Progenitor cell of endocrine pancreas (in vitro differentiated cells): ENCODE measurements around the gene FN3KRP. TPM values are rescaled to one million over a fixed set of nuclear protein-coding genes. Genes with fewer than 3 reads are reported as not detected.
A peak's percentile ranks its signal among the peaks of the same experiment; 100 is the strongest.

Source experiments
- DNase-seq: peaks from one replicate; pipeline ENCODE4 v3.0.0; 2021; ENCODE audit warnings: low spot score; ENCODE audit not compliant: unreplicated experiment
- H3K27ac Mint-ChIP-seq: 2 replicates; pipeline ENCODE4 v1.8.0; 2021; ENCODE audit warnings: mild to moderate bottlenecking, moderate library complexity, mixed read lengths
- H3K27me3 Mint-ChIP-seq: 2 replicates; pipeline ENCODE4 v1.8.0; 2021; ENCODE audit warnings: mixed read lengths
- H3K36me3 Mint-ChIP-seq: 2 replicates; pipeline ENCODE4 v1.8.0; 2022; ENCODE audit warnings: mixed read lengths; ENCODE audit not compliant: insufficient read depth
- H3K4me1 Mint-ChIP-seq: 2 replicates; pipeline ENCODE4 v1.8.0; 2021; ENCODE audit warnings: low read depth, mixed read lengths
- H3K4me3 Mint-ChIP-seq: 2 replicates; pipeline ENCODE4 v1.8.0; 2021; ENCODE audit warnings: low read depth, mild to moderate bottlenecking, moderate library complexity, mixed read lengths
- H3K9me3 Mint-ChIP-seq: 2 replicates; pipeline ENCODE4 v1.8.0; 2021; ENCODE audit warnings: low read depth, mixed read lengths
- CTCF ChIP-seq: fragments of 200-600 bp; sonication (generic); IDR thresholded peaks from one replicate; pipeline ENCODE4 v1.5.0; 2021; ENCODE audit warnings: antibody characterized with exemption, mild to moderate bottlenecking; ENCODE audit not compliant: unreplicated experiment
- total RNA-seq: library from RNA; stranded (reverse); gene quantifications from 2 replicates; pipeline ENCODE4 v1.2.1, GENCODE V29; 2021

FN3KRP gene
- total RNA-seq, 1 donor from 2014 or later: 34.2 TPM

GRCh38 chr17:82694647-82695046 is 21.9 kb upstream of the FN3KRP start:
- H3K4me3 Mint-ChIP-seq: no peak overlapping the region
- no peak for TF ChIP-seq CTCF
- H3K9me3 Mint-ChIP-seq: peaks cover 7% of the 10 kb centered on the region
- H3K4me1 Mint-ChIP-seq: peaks cover 2% of the 10 kb centered on the region
- H3K27ac Mint-ChIP-seq: no peak overlapping the region
- peaks cover 17% of the 10 kb centered on the region for H3K36me3 Mint-ChIP-seq
- DNase-seq: no peak
- peaks cover 19% of the 10 kb centered on the region for H3K27me3 Mint-ChIP-seq

- H3K27me3 Mint-ChIP-seq: peaks cover 32% of the 10 kb centered on the region
- DNase-seq: no peak
- TF ChIP-seq CTCF: no peak
- H3K4me1 Mint-ChIP-seq: peaks cover 2% of the 10 kb centered on the region
- H3K4me3 Mint-ChIP-seq: no peak overlapping the region
- H3K9me3 Mint-ChIP-seq: peaks cover 7% of the 10 kb centered on the region
- H3K36me3 Mint-ChIP-seq: peaks cover 16% of the 10 kb centered on the region
- H3K27ac Mint-ChIP-seq: no peak overlapping the region
These were observed 20.2 kb upstream of the FN3KRP start for GRCh38 chr17:82696259-82696658.

- Mint-ChIP-seq H3K27me3 (peaks cover 32% of the 10 kb centered on the region), H3K4me3 (peak overlapping the region; percentile 57), H3K4me1 (peaks cover 2% of the 10 kb centered on the region), H3K27ac (no peak overlapping the region), H3K9me3 (peaks cover 7% of the 10 kb centered on the region), H3K36me3 (peaks cover 14% of the 10 kb centered on the region)
- no peak for DNase-seq
- no peak for TF ChIP-seq CTCF
These were observed 19.3 kb upstream of the FN3KRP start for GRCh38 chr17:82696916-82697807.

GRCh38 chr17:82697808-82698064 is 18.8 kb upstream of the FN3KRP start:
- Mint-ChIP-seq H3K4me3 (peak overlapping the region; percentile 57), H3K27me3 (peaks cover 32% of the 10 kb centered on the region), H3K9me3 (peaks cover 7% of the 10 kb centered on the region), H3K4me1 (peaks cover 2% of the 10 kb centered on the region), H3K36me3 (peaks cover 14% of the 10 kb centered on the region), H3K27ac (no peak overlapping the region)
- DNase-seq: no peak
- TF ChIP-seq CTCF: no peak

GRCh38 chr17:82698065-82698973 is 18.2 kb upstream of the FN3KRP start, which contains the start of gene RAB40B:
Gene RAB40B, minus strand, starts transcription at chr17:82698698. Its CDS starts 102 bp downstream, at chr17:82698596.
- peaks cover 14% of the 10 kb centered on the region for H3K36me3 Mint-ChIP-seq
- peaks cover 7% of the 10 kb centered on the region for H3K9me3 Mint-ChIP-seq
- DNase-seq: peak; percentile 99
- peaks cover 2% of the 10 kb centered on the region for H3K4me1 Mint-ChIP-seq
- peak within 1 kb of the TSS; percentile 84 for H3K4me3 Mint-ChIP-seq
- H3K27ac Mint-ChIP-seq: peak within 1 kb of the TSS; percentile 71
- peaks cover 32% of the 10 kb centered on the region for H3K27me3 Mint-ChIP-seq
- TF ChIP-seq CTCF: no peak
